Stimulated activated memory B cell treated with anti-CD40 and anti-IgM and Interleukin-4, amounts not matched to agents 10 μg/mL and 1 μg/mL and 100 μg/mL, for 72 hours (primary cell): Measurements from ENCODE around the gene ATP2B3.

Source experiments
- ATAC-seq: fragments of 150-1000 bp; cut with Tn5 transposase; 2 replicates; pipeline ENCODE4 v1.10.0; 2021
- H3K27ac Mint-ChIP-seq: one replicate; pipeline ENCODE4 v1.8.0; 2022; ENCODE audit warnings: mild to moderate bottlenecking, mixed read lengths
- H3K27me3 Mint-ChIP-seq: one replicate; pipeline ENCODE4 v1.8.0; 2022; ENCODE audit warnings: mixed read lengths
- H3K36me3 Mint-ChIP-seq: one replicate; pipeline ENCODE4 v1.8.0; 2022; ENCODE audit warnings: mixed read lengths
- H3K4me1 Mint-ChIP-seq: one replicate; pipeline ENCODE4 v1.8.0; 2022; ENCODE audit warnings: mixed read lengths
- H3K4me3 Mint-ChIP-seq: one replicate; pipeline ENCODE4 v1.8.0; 2022; ENCODE audit warnings: mild to moderate bottlenecking, moderate library complexity, mixed read lengths
- H3K9me3 Mint-ChIP-seq: one replicate; pipeline ENCODE4 v1.8.0; 2022; ENCODE audit warnings: mixed read lengths

ATP2B3 gene

DNA sequence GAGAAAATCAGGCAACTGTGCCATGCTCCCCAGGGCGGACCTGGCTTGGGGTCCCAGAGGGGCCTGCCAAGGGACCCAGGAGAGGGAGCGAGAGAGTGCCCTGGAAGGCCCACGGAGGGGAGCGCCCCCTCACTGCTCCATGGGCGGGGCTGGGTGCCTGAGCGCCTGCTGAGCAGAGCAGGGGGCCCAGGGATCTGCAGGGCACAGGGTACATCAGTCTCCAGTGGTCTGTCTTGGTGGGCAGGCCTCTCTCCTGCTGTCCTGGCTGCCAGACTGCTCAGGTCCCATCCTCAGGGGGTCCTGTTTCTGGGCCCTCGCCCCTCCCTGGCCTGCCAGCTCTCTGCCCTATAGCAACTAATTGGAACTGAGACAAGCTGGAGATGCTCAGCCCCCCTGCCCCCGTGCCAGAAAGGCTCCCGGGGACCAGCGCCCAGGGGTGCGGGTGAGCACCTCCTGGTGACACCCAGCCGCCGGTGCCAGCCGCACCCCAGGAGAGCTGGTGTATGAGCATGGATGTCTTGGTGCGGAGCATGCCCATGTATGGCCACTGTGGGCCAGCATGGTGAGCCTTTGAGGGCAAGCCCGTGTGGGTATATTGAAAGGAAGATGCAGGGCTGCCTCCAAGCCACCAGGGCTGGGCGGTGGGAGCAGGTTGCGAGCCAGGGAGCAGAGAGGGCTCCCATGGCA lies 21.4 kb upstream of the ATP2B3 start:
- H3K27ac Mint-ChIP-seq = no peak overlapping the region
- no peak for ATAC-seq

GRCh38 chrX:153496590-153496959 lies 20.9 kb upstream of the ATP2B3 start:
- Mint-ChIP-seq H3K4me3 (no peak overlapping the region), H3K4me1 (peaks cover 5% of the 10 kb centered on the region), H3K27me3 (peaks cover 26% of the 10 kb centered on the region), H3K36me3 (no peaks in the 10 kb centered on the region), H3K27ac (no peak overlapping the region), H3K9me3 (no peaks in the 10 kb centered on the region)
- no peak for ATAC-seq

More for the DNA sequence above, 21.4 kb upstream of the ATP2B3 start:
- Mint-ChIP-seq H3K27me3 (peaks cover 26% of the 10 kb centered on the region), H3K4me1 (peaks cover 5% of the 10 kb centered on the region), H3K4me3 (no peak overlapping the region), H3K9me3 (no peaks in the 10 kb centered on the region), H3K36me3 (no peaks in the 10 kb centered on the region)

DNA sequence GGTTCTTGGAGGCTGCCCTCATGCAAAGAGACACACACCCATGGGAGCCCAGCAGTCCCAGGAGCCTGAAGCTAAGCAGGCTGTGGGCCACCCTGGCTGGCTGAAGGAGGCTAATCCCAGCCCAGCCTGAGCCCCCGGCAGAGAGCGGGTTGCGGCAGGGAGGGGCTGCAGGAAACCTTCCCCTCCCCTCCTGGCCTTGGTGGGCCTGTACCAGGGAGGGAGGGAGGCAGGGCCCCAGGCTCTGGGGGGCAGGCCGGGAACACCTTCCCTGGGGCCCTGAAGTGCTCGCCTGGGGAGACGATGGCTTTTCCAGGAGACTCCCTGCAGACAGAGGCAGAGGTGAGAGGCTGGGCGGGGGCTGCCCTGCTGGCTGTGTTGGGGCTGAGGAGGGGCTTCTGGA lies 19.0 kb upstream of the ATP2B3 start:
- Mint-ChIP-seq H3K4me1 (peaks cover 5% of the 10 kb centered on the region), H3K27me3 (peaks cover 25% of the 10 kb centered on the region), H3K9me3 (no peaks in the 10 kb centered on the region), H3K27ac (no peak overlapping the region), H3K36me3 (no peaks in the 10 kb centered on the region), H3K4me3 (no peak overlapping the region)
- no peak for ATAC-seq

DNA sequence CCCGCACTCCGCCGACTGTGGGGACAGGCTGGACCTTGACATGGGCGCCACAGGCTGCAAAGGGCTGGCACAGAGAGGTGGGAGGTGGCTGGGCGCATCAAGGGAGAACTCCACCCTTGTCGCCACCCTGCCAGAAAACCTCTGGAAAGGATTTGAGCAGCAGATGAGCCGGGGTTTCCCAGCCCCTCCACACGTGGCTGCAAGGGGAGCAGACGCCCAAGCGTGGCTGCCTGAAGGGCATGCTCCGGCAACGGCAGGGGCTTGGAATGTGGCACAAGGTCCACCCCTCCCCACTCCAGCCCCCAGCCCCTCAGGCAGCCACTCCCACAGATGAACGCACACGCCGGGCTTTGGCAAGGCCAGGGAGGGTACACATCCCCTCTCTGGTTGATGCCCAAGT lies 18.1 kb upstream of the ATP2B3 start:
- Mint-ChIP-seq H3K4me3 (no peak overlapping the region), H3K27ac (no peak overlapping the region), H3K4me1 (peaks cover 5% of the 10 kb centered on the region), H3K27me3 (peaks cover 17% of the 10 kb centered on the region), H3K9me3 (no peaks in the 10 kb centered on the region), H3K36me3 (no peaks in the 10 kb centered on the region)
- ATAC-seq = no peak

- H3K27ac Mint-ChIP-seq = no peak overlapping the region
- H3K4me1 Mint-ChIP-seq = peaks cover 5% of the 10 kb centered on the region
- H3K4me3 Mint-ChIP-seq = no peak overlapping the region
- ATAC-seq = no peak
- H3K36me3 Mint-ChIP-seq = no peaks in the 10 kb centered on the region
- H3K9me3 Mint-ChIP-seq = no peaks in the 10 kb centered on the region
- peaks cover 15% of the 10 kb centered on the region for H3K27me3 Mint-ChIP-seq
These were observed 17.6 kb upstream of the ATP2B3 start for GRCh38 chrX:153499876-153500275.

GRCh38 chrX:153500676-153501280 lies 16.7 kb upstream of the ATP2B3 start:
- H3K4me3 Mint-ChIP-seq = no peak overlapping the region
- no peak for ATAC-seq
- H3K27me3 Mint-ChIP-seq = peaks cover 6% of the 10 kb centered on the region
- no peaks in the 10 kb centered on the region for H3K4me1 Mint-ChIP-seq
- H3K27ac Mint-ChIP-seq = no peak overlapping the region
- no peaks in the 10 kb centered on the region for H3K9me3 Mint-ChIP-seq
- H3K36me3 Mint-ChIP-seq = no peaks in the 10 kb centered on the region

DNA sequence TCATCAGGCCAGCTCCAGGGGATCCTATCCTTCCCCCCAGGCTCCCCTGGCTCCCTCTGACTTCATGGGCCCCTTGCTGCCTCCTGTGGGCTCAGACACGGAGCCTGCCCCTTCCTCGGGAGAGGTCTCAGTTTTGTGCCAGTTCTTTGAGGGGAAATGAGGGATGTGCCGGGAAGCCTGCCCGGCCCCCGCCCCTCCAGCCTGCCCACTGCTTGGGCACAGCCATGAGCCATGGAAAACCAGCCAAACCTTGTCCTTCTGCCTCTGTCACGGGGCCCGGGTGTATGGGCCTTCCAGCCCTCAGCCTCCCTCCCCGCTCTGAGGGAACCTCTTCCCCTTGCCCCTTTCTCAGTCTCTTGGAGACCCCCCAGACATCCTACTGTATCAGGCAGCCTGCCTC lies 15.9 kb upstream of the ATP2B3 start:
- H3K27me3 Mint-ChIP-seq = no peaks in the 10 kb centered on the region
- H3K36me3 Mint-ChIP-seq = no peaks in the 10 kb centered on the region
- ATAC-seq = no peak
- no peak overlapping the region for H3K4me3 Mint-ChIP-seq
- H3K4me1 Mint-ChIP-seq = no peaks in the 10 kb centered on the region
- no peaks in the 10 kb centered on the region for H3K9me3 Mint-ChIP-seq
- no peak overlapping the region for H3K27ac Mint-ChIP-seq

DNA sequence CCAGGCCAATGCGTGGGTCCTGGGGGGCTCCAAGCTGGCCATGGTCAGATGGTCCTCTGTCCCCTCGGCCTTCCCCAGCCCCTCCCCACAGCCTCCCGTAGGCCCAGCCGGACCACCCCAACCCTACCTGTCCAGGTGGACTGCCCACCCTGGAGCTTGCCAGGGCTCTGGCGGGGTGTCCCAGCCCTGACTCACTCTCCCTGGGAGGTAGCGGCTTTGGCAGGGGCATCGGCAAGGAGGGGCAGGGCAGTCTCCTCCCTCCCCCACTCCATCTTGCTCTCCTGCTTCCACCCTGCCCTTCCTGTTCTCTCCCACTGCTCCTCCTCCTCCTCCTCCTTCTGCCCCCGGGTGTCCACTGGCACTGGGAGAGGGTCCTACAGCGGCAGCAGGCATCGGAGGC lies 15.3 kb upstream of the ATP2B3 start:
- H3K27ac Mint-ChIP-seq = no peak overlapping the region
- no peaks in the 10 kb centered on the region for H3K9me3 Mint-ChIP-seq
- H3K27me3 Mint-ChIP-seq = no peaks in the 10 kb centered on the region
- no peaks in the 10 kb centered on the region for H3K4me1 Mint-ChIP-seq
- H3K36me3 Mint-ChIP-seq = no peaks in the 10 kb centered on the region
- H3K4me3 Mint-ChIP-seq = no peak overlapping the region
- no peak for ATAC-seq

GRCh38 chrX:153502796-153503195 lies 14.6 kb upstream of the ATP2B3 start:
- ATAC-seq = no peak
- Mint-ChIP-seq H3K27ac (no peak overlapping the region), H3K9me3 (no peaks in the 10 kb centered on the region), H3K4me3 (no peak overlapping the region), H3K27me3 (no peaks in the 10 kb centered on the region), H3K4me1 (peaks cover 4% of the 10 kb centered on the region), H3K36me3 (no peaks in the 10 kb centered on the region)

DNA sequence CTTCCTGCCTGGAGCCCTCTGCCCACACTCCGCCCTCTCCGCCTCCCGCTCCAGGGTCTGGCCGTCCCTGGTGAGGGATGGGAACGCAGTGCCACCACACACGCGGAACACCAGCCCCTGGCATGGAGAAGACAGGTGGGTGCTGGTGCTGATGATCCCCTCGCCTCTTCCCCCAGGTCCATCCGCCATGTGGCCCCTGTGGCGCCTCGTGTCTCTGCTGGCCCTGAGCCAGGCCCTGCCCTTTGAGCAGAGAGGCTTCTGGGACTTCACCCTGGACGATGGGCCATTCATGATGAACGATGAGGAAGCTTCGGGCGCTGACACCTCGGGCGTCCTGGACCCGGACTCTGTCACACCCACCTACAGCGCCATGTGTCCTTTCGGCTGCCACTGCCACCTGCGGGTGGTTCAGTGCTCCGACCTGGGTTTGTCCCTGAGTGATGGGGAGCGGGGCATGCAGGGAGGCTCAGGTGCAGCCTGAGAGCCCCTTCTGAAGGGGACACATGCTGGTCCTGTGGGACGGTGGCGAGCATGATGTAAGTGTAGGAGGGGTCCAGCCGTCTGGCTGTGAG lies 12.9 kb upstream of the ATP2B3 start:
- H3K27ac Mint-ChIP-seq = no peak overlapping the region
- ATAC-seq = no peak
- no peaks in the 10 kb centered on the region for H3K9me3 Mint-ChIP-seq
- no peak overlapping the region for H3K4me3 Mint-ChIP-seq
- H3K36me3 Mint-ChIP-seq = no peaks in the 10 kb centered on the region
- peaks cover 7% of the 10 kb centered on the region for H3K4me1 Mint-ChIP-seq
- H3K27me3 Mint-ChIP-seq = no peaks in the 10 kb centered on the region

DNA sequence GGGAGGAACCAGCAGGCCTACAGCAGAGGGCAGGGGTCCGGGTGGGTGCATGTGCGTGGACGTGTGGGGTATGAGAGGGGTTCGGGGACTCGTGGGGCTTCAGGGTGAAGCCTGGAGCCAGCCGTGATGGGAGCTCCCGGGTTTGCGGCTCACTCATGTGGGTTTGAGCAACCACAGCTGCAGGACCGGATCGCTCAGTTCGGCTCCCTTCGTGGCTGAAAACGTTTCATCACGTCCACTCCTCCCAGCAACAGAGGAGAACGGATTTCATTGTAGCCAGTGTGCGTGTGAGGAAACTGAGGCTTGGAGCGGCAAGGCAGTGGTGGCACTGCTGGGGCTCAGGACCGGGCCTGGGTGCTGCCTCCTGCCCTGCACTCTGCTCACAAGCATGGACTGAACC lies 12.1 kb upstream of the ATP2B3 start:
- Mint-ChIP-seq H3K4me1 (peaks cover 7% of the 10 kb centered on the region), H3K36me3 (no peaks in the 10 kb centered on the region), H3K27me3 (no peaks in the 10 kb centered on the region), H3K4me3 (no peak overlapping the region), H3K27ac (no peak overlapping the region), H3K9me3 (no peaks in the 10 kb centered on the region)
- no peak for ATAC-seq

- Mint-ChIP-seq H3K36me3 (no peaks in the 10 kb centered on the region), H3K27me3 (no peaks in the 10 kb centered on the region), H3K27ac (no peak overlapping the region), H3K9me3 (no peaks in the 10 kb centered on the region), H3K4me1 (peaks cover 7% of the 10 kb centered on the region), H3K4me3 (no peak overlapping the region)
- ATAC-seq = peak; percentile 94
These were observed 9.8 kb upstream of the ATP2B3 start for GRCh38 chrX:153507484-153508178.

DNA sequence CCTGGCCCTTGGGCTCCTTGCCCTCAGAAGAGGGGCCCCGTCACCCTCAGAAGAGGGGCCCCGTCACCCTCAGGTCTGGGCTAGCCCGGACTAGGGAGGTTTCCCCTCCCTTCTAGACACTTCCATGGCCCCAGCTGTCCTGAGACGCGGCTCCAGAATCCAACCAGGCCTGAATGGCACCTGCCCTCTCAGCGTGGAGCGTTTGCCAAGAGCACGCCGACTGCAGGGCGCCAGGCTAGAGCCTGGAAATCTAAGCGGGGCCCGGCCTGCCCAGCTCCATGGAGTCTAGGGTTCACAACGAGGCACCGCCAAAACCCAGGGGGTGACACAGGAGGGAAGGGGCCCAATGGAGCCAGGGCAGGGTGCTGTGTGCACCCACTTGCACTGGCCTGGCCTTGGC lies 7.8 kb upstream of the ATP2B3 start:
- ATAC-seq = no peak
- H3K4me1 Mint-ChIP-seq = peaks cover 7% of the 10 kb centered on the region
- no peak overlapping the region for H3K27ac Mint-ChIP-seq
- no peaks in the 10 kb centered on the region for H3K27me3 Mint-ChIP-seq
- no peak overlapping the region for H3K4me3 Mint-ChIP-seq
- H3K36me3 Mint-ChIP-seq = no peaks in the 10 kb centered on the region
- no peaks in the 10 kb centered on the region for H3K9me3 Mint-ChIP-seq

- no peak overlapping the region for H3K4me3 Mint-ChIP-seq
- no peak overlapping the region for H3K27ac Mint-ChIP-seq
- ATAC-seq = no peak
- H3K36me3 Mint-ChIP-seq = no peaks in the 10 kb centered on the region
- H3K4me1 Mint-ChIP-seq = peaks cover 7% of the 10 kb centered on the region
- H3K27me3 Mint-ChIP-seq = peaks cover under 1% of the 10 kb centered on the region
- no peaks in the 10 kb centered on the region for H3K9me3 Mint-ChIP-seq
These were observed 7.1 kb upstream of the ATP2B3 start for GRCh38 chrX:153510383-153510782.

DNA sequence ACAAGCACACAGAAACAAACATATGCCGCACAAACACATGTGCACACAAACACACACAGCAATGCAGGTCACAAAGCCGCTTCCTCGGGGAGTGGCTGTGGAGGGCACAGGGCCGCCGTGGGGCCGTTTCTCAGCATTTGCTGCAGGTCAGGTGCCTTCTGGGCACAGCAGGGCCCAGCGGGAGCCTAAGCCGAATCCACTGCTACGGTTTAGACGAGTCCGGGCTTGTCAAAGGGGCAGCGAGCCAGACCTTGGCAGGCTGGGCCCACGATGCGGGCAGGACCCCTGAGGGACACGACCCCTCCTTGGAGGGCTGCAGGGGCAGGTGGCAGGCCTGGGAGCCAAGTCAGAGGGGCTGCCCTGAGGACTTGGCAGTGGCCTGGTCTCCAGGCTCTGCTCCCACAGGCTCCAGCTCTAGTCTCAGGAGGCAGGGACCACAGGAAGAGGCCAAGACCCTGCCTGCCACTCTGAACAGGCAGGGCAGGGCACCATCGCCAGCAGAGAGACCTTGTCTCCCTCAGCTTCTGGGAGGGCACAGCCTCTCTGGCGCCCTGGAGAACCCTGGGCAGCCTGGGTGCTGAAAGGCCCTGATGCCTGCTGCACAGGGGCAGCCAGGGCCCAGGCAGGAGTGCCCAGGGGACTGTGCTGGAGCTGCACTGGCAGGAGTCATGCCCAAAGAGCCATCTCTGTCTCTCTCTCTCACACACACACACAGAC lies 5.5 kb upstream of the ATP2B3 start:
- no peak for ATAC-seq
- H3K4me1 Mint-ChIP-seq = peaks cover 7% of the 10 kb centered on the region
- H3K9me3 Mint-ChIP-seq = no peaks in the 10 kb centered on the region
- H3K36me3 Mint-ChIP-seq = no peaks in the 10 kb centered on the region
- H3K4me3 Mint-ChIP-seq = no peak overlapping the region
- H3K27ac Mint-ChIP-seq = no peak overlapping the region
- peaks cover 12% of the 10 kb centered on the region for H3K27me3 Mint-ChIP-seq
